ENCODE data around the gene PYGO2. TPM values are rescaled to one million over a fixed set of nuclear protein-coding genes. Genes with fewer than 3 reads are reported as not detected.
A peak's percentile ranks its signal among the peaks of the same experiment; 100 is the strongest.

Gene PYGO2
- total RNA-seq, 2 experiments from 2014 or later = 21.2 to 21.8 TPM

DNA sequence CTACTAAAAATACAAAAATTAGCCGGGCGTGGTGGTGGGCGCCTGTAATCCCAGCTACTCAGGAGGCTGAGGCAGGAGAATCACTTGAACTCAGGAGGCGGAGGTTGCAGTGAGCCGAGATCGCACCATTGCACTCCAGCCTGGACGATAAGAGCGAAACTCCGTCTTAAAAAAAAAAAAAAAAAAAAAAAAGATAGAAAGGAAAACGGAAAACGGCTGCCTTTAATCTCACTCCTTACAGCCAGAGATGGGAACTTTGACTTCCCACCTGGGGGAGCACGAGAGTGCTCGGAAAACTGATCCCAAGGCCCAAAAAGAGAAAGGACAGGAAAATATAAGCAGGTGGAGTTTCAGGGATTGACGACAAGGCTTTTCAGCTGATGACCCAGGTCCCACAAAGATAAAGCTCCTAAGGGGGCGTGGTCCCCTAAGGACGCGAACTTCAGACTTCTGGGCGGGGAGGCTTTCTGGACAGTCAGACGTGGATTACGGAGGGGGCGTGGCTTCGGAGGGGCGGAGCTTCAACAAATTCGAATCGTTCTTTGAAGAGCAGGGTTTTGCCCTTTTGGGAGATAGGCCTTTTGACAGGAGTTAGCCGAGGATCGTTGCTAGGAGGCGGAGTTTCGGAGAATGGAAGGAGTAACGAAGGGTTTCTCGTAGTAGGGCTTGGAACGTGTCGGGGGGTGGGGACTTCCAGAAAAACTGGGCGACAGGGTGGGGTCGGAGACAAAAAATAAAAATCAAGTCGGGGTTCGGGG is 11.9 kb upstream of the PYGO2 start:
- POLR2A ChIA-PET = interaction anchor here (0.6 to 6.9 kb wide), 9 partner anchors 10 to 196 kb away, joined by 3 to 55 read pairs (median 5); partner anchors contain the start of genes FLAD1, PBXIP1 and PYGO2
- no peaks in the 10 kb centered on the region for H3K9me3 Mint-ChIP-seq

DNA sequence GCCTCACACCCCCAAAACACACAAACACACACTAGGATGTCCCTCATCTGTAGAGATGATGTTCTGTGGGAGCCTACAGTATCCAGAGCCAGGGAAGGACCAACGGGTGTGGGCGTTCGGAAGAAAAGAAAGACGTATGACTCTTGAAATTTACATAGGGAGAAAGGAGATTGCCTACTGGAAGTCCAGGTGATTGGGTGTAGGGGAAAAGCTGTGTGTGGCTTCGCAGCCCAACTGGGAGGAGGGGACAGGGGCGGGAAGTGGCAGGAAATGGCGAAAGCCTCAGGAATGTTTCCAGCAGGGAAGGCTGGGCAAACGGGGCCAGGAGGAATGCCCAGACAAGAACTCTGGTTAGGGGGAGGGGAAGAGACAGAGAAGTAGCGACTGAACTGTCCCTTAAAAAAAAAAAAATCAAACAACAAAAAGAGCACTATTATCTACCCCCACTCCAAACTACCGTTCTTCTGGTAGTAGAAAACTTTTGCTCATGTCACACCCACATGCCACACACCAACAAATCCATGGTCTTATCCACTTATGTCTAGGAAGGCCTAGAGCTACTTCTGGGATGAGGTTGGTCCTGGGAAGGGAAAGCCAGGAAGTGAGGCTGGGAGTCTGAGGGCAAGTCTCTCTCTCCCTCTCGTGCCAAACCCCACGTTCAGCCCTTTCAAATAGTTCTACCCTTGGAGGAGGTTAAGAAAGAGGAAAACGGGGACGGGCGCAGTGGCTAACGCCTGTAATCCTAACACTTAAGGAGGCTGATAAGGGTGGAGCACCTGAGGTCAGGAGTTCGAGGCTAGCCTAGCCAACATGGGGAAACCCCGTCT is 11.1 kb upstream of the PYGO2 start:
- Mint-ChIP-seq H3K27ac (peak overlapping the region; percentile 67), H3K4me3 (no peak overlapping the region)
- intact Hi-C loops (cut with micrococcal nuclease) = loop anchor here (5.0 kb wide), 2 partner anchors 45 to 90 kb away; partner anchors contain the start of gene EFNA4

More for the DNA sequence above, 11.9 kb upstream of the PYGO2 start:
- peaks cover 14% of the 10 kb centered on the region for H3K36me3 Mint-ChIP-seq (ENCODE audit: low read depth)
- intact Hi-C loops (cut with micrococcal nuclease) = loop anchor here (5.0 kb wide), 2 partner anchors 44 to 89 kb away; partner anchors contain the start of gene EFNA4
- H3K27ac Mint-ChIP-seq = no peak overlapping the region
- peak; percentile 99 for DNase-seq
- peak; percentile 29 for ATAC-seq
- peaks cover 30% of the 10 kb centered on the region for H3K4me1 Mint-ChIP-seq (ENCODE audit: low read depth)
- H3K27me3 Mint-ChIP-seq = no peaks in the 10 kb centered on the region
- H3K4me3 Mint-ChIP-seq = no peak overlapping the region
- CTCF ChIA-PET = interaction anchor here (0.8 to 6.5 kb wide), 12 partner anchors 9 to 221 kb away, joined by 3 to 34 read pairs (median 4); partner anchors contain the start of genes PBXIP1, PMVK and PYGO2
- TF ChIP-seq, protein P1, sequence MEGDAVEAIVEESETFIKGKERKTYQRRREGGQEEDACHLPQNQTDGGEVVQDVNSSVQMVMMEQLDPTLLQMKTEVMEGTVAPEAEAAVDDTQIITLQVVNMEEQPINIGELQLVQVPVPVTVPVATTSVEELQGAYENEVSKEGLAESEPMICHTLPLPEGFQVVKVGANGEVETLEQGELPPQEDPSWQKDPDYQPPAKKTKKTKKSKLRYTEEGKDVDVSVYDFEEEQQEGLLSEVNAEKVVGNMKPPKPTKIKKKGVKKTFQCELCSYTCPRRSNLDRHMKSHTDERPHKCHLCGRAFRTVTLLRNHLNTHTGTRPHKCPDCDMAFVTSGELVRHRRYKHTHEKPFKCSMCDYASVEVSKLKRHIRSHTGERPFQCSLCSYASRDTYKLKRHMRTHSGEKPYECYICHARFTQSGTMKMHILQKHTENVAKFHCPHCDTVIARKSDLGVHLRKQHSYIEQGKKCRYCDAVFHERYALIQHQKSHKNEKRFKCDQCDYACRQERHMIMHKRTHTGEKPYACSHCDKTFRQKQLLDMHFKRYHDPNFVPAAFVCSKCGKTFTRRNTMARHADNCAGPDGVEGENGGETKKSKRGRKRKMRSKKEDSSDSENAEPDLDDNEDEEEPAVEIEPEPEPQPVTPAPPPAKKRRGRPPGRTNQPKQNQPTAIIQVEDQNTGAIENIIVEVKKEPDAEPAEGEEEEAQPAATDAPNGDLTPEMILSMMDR (IDR thresholded peaks at IDR 0.05) = no peak

DNA sequence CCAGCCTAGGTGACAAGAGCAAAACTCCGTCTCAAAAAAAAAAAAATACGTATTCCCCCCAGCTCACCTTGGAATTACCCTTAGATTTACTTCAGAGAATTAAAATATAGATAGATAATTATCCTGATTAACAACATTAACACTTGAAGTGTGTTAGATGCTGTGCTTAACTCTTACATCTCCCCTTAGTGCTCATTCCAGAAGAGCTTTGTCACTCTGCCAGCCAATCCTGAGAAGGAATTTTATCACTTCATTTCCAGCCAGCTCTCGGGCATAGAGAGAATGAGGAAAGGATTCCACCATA is 10.6 kb upstream of the PYGO2 start:
- H3K4me3 Mint-ChIP-seq = no peak overlapping the region
- intact Hi-C loops (cut with micrococcal nuclease) = loop anchor here (5.0 kb wide), 2 partner anchors 45 to 90 kb away; partner anchors contain the start of gene EFNA4
- POLR2A ChIA-PET = interaction anchor here (1.1 to 6.9 kb wide), 5 partner anchors 10 to 28 kb away, joined by 5 to 55 read pairs (median 11); partner anchors contain the start of genes FLAD1, PBXIP1 and PYGO2

More for the DNA sequence above, 11.1 kb upstream of the PYGO2 start:
- DNase-seq = peak; percentile 28
- ChIA-PET CTCF (interaction anchor here (0.8 to 6.5 kb wide), 11 partner anchors 8 to 221 kb away, joined by 3 to 34 read pairs (median 4); partner anchors contain the start of genes PBXIP1, PMVK and PYGO2), POLR2A (interaction anchor here (0.8 to 6.9 kb wide), 8 partner anchors 11 to 29 kb away, joined by 3 to 55 read pairs (median 10); partner anchors contain the start of genes FLAD1, PBXIP1 and PYGO2)
- Mint-ChIP-seq H3K27me3 (no peaks in the 10 kb centered on the region), H3K4me1 (ENCODE audit: low read depth) (peaks cover 28% of the 10 kb centered on the region), H3K9me3 (no peaks in the 10 kb centered on the region), H3K36me3 (ENCODE audit: low read depth) (peaks cover 12% of the 10 kb centered on the region)
- TF ChIP-seq, protein P1 (IDR thresholded peaks at IDR 0.05) = no peak
- no peak for ATAC-seq

DNA sequence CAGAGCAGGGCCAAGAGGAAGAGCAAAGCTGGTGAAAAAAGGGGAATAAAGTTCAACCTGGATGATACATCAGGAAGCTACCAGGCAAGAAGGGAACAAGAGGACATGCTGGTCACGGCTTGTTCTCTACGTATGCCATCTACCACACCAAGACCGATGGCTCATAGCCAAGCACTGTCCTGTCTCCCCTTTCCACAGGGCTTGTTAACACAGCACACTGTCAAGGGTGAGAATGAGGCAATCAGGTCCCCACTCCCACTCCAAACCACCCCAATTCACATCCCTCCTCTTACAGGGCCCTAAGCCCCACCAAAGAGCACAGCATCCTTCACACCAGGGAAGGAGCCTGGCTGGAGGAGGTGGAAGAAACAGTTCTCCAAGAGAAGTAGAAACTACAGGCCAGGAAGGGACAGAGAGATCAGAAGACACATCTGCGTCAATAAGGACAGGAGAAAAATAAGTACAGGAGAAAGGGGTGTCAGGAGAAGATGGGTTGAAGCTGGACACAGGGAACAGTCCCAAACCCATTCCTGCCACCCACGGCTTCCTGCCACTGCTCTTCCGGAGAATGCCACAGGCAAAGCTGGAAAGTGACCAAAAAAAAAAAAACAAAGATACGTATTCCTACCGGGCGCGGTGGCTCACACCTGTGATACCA is 9.9 kb upstream of the PYGO2 start:
- ChIA-PET CTCF (interaction anchor here (1.0 to 6.5 kb wide), 9 partner anchors 10 to 89 kb away, joined by 3 to 34 read pairs (median 4); partner anchors contain the start of genes ADAM15, PBXIP1, PMVK and PYGO2), POLR2A (interaction anchor here (0.7 to 6.9 kb wide), 6 partner anchors 10 to 28 kb away, joined by 3 to 55 read pairs (median 8); partner anchors contain the start of genes FLAD1, PBXIP1 and PYGO2)
- peaks cover 14% of the 10 kb centered on the region for H3K36me3 Mint-ChIP-seq (ENCODE audit: low read depth)
- TF ChIP-seq, protein P1 (IDR thresholded peaks at IDR 0.05) = no peak
- no peaks in the 10 kb centered on the region for H3K9me3 Mint-ChIP-seq
- intact Hi-C loops (cut with micrococcal nuclease) = loop anchor here (5.0 kb wide), 2 partner anchors 46 to 91 kb away; partner anchors contain the start of gene EFNA4
- no peaks in the 10 kb centered on the region for H3K27me3 Mint-ChIP-seq
- DNase-seq (no peak), ATAC-seq (no peak)
- peak overlapping the region; percentile 86 for H3K27ac Mint-ChIP-seq
- peaks cover 27% of the 10 kb centered on the region for H3K4me1 Mint-ChIP-seq (ENCODE audit: low read depth)
- H3K4me3 Mint-ChIP-seq = no peak overlapping the region

More for the DNA sequence above, 10.6 kb upstream of the PYGO2 start:
- ATAC-seq (no peak), DNase-seq (no peak)
- Mint-ChIP-seq H3K27me3 (no peaks in the 10 kb centered on the region), H3K9me3 (no peaks in the 10 kb centered on the region), H3K27ac (peak overlapping the region; percentile 67), H3K4me1 (ENCODE audit: low read depth) (peaks cover 27% of the 10 kb centered on the region), H3K36me3 (ENCODE audit: low read depth) (peaks cover 14% of the 10 kb centered on the region)
- CTCF ChIA-PET = interaction anchor here (1.1 to 6.5 kb wide), 6 partner anchors 10 to 89 kb away, joined by 3 to 34 read pairs (median 4); partner anchors contain the start of gene PYGO2
- TF ChIP-seq, protein P1 (IDR thresholded peaks at IDR 0.05) = no peak
